Measurements from ENCODE around the gene HAO1.
"Not testable (repeated sequence)": the region's sequence is repeated elsewhere in the genome, so short reads cannot be mapped to it uniquely, and the experiment has no call there.

HAO1 gene

GRCh38 chr20:7836076-7836475 is 104.2 kb downstream of the HAO1 start:
- Mint-ChIP-seq H3K9me3 (peaks cover 5% of the 10 kb centered on the region), H3K27me3 (ENCODE audit: low read depth) (no peaks in the 10 kb centered on the region), H3K36me3 (ENCODE audit: low read depth) (no peaks in the 10 kb centered on the region), H3K27ac (no peak overlapping the region), H3K4me1 (no peaks in the 10 kb centered on the region), H3K4me3 (no peak overlapping the region)
- no peak for TF ChIP-seq CTCF (IDR thresholded peaks at IDR 0.05; ENCODE audit: unreplicated experiment in 3 of 3)

- not testable (repeated sequence) for H3K27me3 Mint-ChIP-seq (ENCODE audit: low read depth); H3K4me1 Mint-ChIP-seq; H3K36me3 Mint-ChIP-seq (ENCODE audit: low read depth); H3K4me3 Mint-ChIP-seq; H3K27ac Mint-ChIP-seq; H3K9me3 Mint-ChIP-seq
These were observed 105.8 kb downstream of the HAO1 start for GRCh38 chr20:7834441-7834840.

Measured in nephron (organoid).